Measurements from ENCODE around the gene ASIC4. TPM values are rescaled to one million over a fixed set of nuclear protein-coding genes. Genes with fewer than 3 reads are reported as not detected.

Gene ASIC4
- polyA plus RNA-seq, 1 experiment: 0.09 TPM

DNA sequence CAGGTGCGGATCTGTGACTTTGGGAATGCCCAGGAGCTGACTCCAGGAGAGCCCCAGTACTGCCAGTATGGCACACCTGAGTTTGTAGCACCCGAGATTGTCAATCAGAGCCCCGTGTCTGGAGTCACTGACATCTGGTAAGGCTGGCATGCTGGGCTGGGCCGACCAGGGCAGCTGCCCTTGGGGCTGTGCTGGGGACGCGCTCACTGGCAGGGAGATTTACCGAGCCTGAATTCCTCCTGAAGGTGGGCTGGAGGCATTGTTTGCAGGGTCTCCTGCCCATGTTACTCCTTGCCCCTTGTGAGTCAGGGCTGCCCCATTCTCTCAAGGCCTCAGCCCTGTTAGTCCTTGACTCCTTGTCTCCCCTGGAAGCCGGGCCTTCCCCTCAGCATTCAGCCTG, 34.3 kb upstream of the ASIC4 start:
- POLR2A ChIA-PET: no interaction called here
- no peak for DNase-seq (ENCODE audit: low read depth)
- TF ChIP-seq, protein P1, sequence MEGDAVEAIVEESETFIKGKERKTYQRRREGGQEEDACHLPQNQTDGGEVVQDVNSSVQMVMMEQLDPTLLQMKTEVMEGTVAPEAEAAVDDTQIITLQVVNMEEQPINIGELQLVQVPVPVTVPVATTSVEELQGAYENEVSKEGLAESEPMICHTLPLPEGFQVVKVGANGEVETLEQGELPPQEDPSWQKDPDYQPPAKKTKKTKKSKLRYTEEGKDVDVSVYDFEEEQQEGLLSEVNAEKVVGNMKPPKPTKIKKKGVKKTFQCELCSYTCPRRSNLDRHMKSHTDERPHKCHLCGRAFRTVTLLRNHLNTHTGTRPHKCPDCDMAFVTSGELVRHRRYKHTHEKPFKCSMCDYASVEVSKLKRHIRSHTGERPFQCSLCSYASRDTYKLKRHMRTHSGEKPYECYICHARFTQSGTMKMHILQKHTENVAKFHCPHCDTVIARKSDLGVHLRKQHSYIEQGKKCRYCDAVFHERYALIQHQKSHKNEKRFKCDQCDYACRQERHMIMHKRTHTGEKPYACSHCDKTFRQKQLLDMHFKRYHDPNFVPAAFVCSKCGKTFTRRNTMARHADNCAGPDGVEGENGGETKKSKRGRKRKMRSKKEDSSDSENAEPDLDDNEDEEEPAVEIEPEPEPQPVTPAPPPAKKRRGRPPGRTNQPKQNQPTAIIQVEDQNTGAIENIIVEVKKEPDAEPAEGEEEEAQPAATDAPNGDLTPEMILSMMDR (IDR thresholded peaks at IDR 0.05; ENCODE audit: insufficient read depth, low read depth, low read length): no peak
- no peak overlapping the region for H3K4me3 ChIP-seq (ENCODE audit: low read depth, low read length)
- CTCF ChIA-PET: interaction anchor here (0.9 kb wide), 1 partner anchor 50 kb away, joined by 3 read pairs; no protein-coding TSS in a partner anchor
- peaks cover 31% of the 10 kb centered on the region for H3K36me3 ChIP-seq (ENCODE audit: control insufficient read depth, insufficient read depth, low read length)
- no peaks in the 10 kb centered on the region for H3K27me3 ChIP-seq (ENCODE audit: control insufficient read depth, insufficient read depth, low read length)

GRCh38 chr2:219482674-219483405, 31.4 kb upstream of the ASIC4 start:
- DNase-seq (ENCODE audit: low read depth): no peak
- POLR2A ChIA-PET: interaction anchor here (0.6 kb wide), 1 partner anchor 95 kb away, joined by 9 read pairs; no protein-coding TSS in a partner anchor
- TF ChIP-seq, protein P1 (IDR thresholded peaks at IDR 0.05; ENCODE audit: insufficient read depth, low read depth, low read length): no peak
- peaks cover 28% of the 10 kb centered on the region for H3K36me3 ChIP-seq (ENCODE audit: control insufficient read depth, insufficient read depth, low read length)
- no peak overlapping the region for H3K4me3 ChIP-seq (ENCODE audit: low read depth, low read length)
- H3K27me3 ChIP-seq (ENCODE audit: control insufficient read depth, insufficient read depth, low read length): no peaks in the 10 kb centered on the region
- CTCF ChIA-PET: interaction anchor here (0.6 to 3.9 kb wide), 8 partner anchors 9 to 80 kb away, joined by 3 to 28 read pairs (median 5); a partner anchor contains a TSS

GRCh38 chr2:219483451-219484342, 30.6 kb upstream of the ASIC4 start:
- no peak for DNase-seq (ENCODE audit: low read depth)
- Histone ChIP-seq H3K4me3 (ENCODE audit: low read depth, low read length) (no peak overlapping the region), H3K36me3 (ENCODE audit: control insufficient read depth, insufficient read depth, low read length) (peaks cover 34% of the 10 kb centered on the region), H3K27me3 (ENCODE audit: control insufficient read depth, insufficient read depth, low read length) (no peaks in the 10 kb centered on the region)
- ChIA-PET POLR2A (no interaction called here), CTCF (interaction anchor here (0.6 to 3.9 kb wide), 5 partner anchors 7 to 46 kb away, joined by 3 to 28 read pairs (median 10); a partner anchor contains a TSS)
- TF ChIP-seq, protein P1 (IDR thresholded peaks at IDR 0.05; ENCODE audit: insufficient read depth, low read depth, low read length): no peak

DNA sequence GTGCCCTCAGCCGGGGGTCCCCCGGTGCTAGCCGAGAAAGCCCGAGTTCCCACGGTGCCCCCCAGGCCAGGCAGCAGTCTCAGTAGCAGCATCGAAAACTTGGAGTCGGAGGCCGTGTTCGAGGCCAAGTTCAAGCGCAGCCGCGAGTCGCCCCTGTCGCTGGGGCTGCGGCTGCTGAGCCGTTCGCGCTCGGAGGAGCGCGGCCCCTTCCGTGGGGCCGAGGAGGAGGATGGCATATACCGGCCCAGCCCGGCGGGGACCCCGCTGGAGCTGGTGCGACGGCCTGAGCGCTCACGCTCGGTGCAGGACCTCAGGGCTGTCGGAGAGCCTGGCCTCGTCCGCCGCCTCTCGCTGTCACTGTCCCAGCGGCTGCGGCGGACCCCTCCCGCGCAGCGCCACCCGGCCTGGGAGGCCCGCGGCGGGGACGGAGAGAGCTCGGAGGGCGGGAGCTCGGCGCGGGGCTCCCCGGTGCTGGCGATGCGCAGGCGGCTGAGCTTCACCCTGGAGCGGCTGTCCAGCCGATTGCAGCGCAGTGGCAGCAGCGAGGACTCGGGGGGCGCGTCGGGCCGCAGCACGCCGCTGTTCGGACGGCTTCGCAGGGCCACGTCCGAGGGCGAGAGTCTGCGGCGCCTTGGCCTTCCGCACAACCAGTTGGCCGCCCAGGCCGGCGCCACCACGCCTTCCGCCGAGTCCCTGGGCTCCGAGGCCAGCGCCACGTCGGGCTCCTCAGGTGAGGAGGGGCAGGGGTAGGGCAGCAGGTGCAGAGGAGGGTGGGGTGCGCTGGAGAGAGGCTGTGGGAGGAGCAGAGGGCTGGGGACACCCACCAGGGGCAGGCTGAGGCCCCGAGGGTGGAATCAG, 29.7 kb upstream of the ASIC4 start:
- H3K4me3 ChIP-seq (ENCODE audit: low read depth, low read length): no peak overlapping the region
- DNase-seq (ENCODE audit: low read depth): no peak
- POLR2A ChIA-PET: no interaction called here
- CTCF ChIA-PET: interaction anchor here (1.3 to 3.9 kb wide), 3 partner anchors 8 to 25 kb away, joined by 5 to 28 read pairs (median 11); a partner anchor contains a TSS
- no peaks in the 10 kb centered on the region for H3K27me3 ChIP-seq (ENCODE audit: control insufficient read depth, insufficient read depth, low read length)
- TF ChIP-seq, protein P1 (IDR thresholded peaks at IDR 0.05; ENCODE audit: insufficient read depth, low read depth, low read length): no peak
- peaks cover 35% of the 10 kb centered on the region for H3K36me3 ChIP-seq (ENCODE audit: control insufficient read depth, insufficient read depth, low read length)

Measured in BJ (cell line).